A549 (cell line): ENCODE results near the gene TPRX1. TPM values are rescaled to one million over a fixed set of nuclear protein-coding genes. Genes with fewer than 3 reads are reported as not detected.
"Not testable (repeated sequence)": the region's sequence is repeated elsewhere in the genome, so short reads cannot be mapped to it uniquely, and the experiment has no call there.

ENCODE experiments used
- ATAC-seq, 2 experiments: fragments of 200-7000 bp in 1 of 2; fragments of >200 bp in 1 of 2; cut with Nextera tagmentation in 1 of 2; cut with Tn5 transposase in 1 of 2; 3 replicates each; pipeline versions ENCODE4 v1.8.0 to v1.9.1; 2018 to 2020; ENCODE audit warnings: mild to moderate bottlenecking in 1 of 2, moderate library complexity in 1 of 2
- CTCF ChIA-PET: fragments of 300-600 bp; sonication (Branson Sonifier 250); formaldehyde crosslinking; extraction: SDS; loops from one replicate; lab custom pipeline; 2021; ENCODE audit warnings: antibody characterized with exemption, inconsistent platforms; lab: Yijun Ruan, JAX
- POLR2A ChIA-PET: fragments of 350-600 bp; formaldehyde crosslinking; extraction: SDS; loops from one replicate; lab custom pipeline; 2021; ENCODE audit warnings: antibody characterized with exemption, inconsistent platforms; lab: Yijun Ruan, JAX
- DNase-seq, 2 experiments: peaks; one replicate each; pipeline versions ENCODE4 v3.0.0 to v3.0.0-alpha.2; 2011 to 2016; ENCODE audit warnings: low read depth in 1 of 2, low spot score in 1 of 2
- FAIRE-seq: peaks from 2 replicates; lab custom pipeline; 2011; peaks lifted over from hg19 to GRCh38; lab: Jason Lieb, UNC
- H3K27ac ChIP-seq, 2 experiments: fragments of >200 bp; sonication (Bioruptor Twin); formaldehyde crosslinking; 3 replicates each; pipeline ENCODE4 v1.5.1; 2016 to 2017
- H3K4me1 ChIP-seq: fragments of >200 bp; sonication (Bioruptor Twin); formaldehyde crosslinking; 3 replicates; pipeline ENCODE4 v1.6.1; 2016
- H3K4me2 ChIP-seq: fragments of >200 bp; sonication (Bioruptor Twin); formaldehyde crosslinking; 3 replicates; pipeline ENCODE4 v1.6.1; 2016
- H3K4me3 ChIP-seq: fragments of >200 bp; sonication (Bioruptor Twin); formaldehyde crosslinking; 3 replicates; pipeline ENCODE4 v1.5.1; 2016
- H3K9me3 ChIP-seq: fragments of >200 bp; sonication (Bioruptor Twin); formaldehyde crosslinking; 3 replicates; pipeline ENCODE4 v1.6.1; 2016
- CBX2 ChIP-seq: fragments of 200-600 bp; sonication (generic); IDR thresholded peaks from 2 replicates; pipeline ENCODE4 v1.6.1; 2016; ENCODE audit warnings: low read depth, mild to moderate bottlenecking, borderline replicate concordance
- CEBPB ChIP-seq, 2 experiments: fragments of >200 bp in 1 of 2; sonication (Bioruptor Twin) in 1 of 2; formaldehyde crosslinking in 1 of 2; IDR thresholded peaks; 2 replicates each; pipeline ENCODE4 v1.6.1; 2012 to 2016
- CHD4 ChIP-seq: fragments of 200-600 bp; sonication (generic); IDR thresholded peaks from 2 replicates; pipeline ENCODE4 v1.6.1; 2016; ENCODE audit warnings: antibody characterized with exemption, mild to moderate bottlenecking, borderline replicate concordance
- CTCF ChIP-seq: fragments of >200 bp; sonication (Bioruptor Twin); formaldehyde crosslinking; IDR thresholded peaks from 3 replicates; pipeline ENCODE4 v1.5.1; 2016
- EP300 ChIP-seq, 2 experiments: fragments of >200 bp; sonication (Bioruptor Twin); formaldehyde crosslinking; IDR thresholded peaks; 2 replicates in 1 of 2; 3 replicates in 1 of 2; pipeline ENCODE4 v1.6.1; 2016 to 2017
- HDAC2 ChIP-seq: fragments of 200-600 bp; sonication (generic); IDR thresholded peaks from 2 replicates; pipeline ENCODE4 v1.6.1; 2016
- HOXA7 ChIP-seq: fragments of 250-450 bp; sonication (Bioruptor Pico); IDR thresholded peaks from 2 replicates; pipeline ENCODE4 v1.5.0; 2020; ENCODE audit warnings: mild to moderate bottlenecking, moderate library complexity
- HOXB13 ChIP-seq: fragments of 250-450 bp; sonication (Bioruptor Pico); IDR thresholded peaks from 2 replicates; pipeline ENCODE4 v1.5.0; 2020; ENCODE audit warnings: low read depth, mild to moderate bottlenecking, moderate library complexity
- KDM1A ChIP-seq: fragments of 200-600 bp; sonication (generic); IDR thresholded peaks from 2 replicates; pipeline ENCODE4 v1.6.1; 2016; ENCODE audit warnings: low read depth, mild to moderate bottlenecking
- MAFK ChIP-seq: fragments of 450-650 bp; IDR thresholded peaks from 2 replicates; pipeline ENCODE4 v1.6.1; 2014; ENCODE audit not compliant: partially characterized antibody
- MAX ChIP-seq: IDR thresholded peaks from 2 replicates; pipeline ENCODE4 v1.6.1; 2012
- NR3C1 ChIP-seq: fragments of >200 bp; sonication (Bioruptor Twin); formaldehyde crosslinking; IDR thresholded peaks from 3 replicates; pipeline ENCODE4 v1.6.1; 2017
- PHF8 ChIP-seq: fragments of 200-600 bp; sonication (generic); IDR thresholded peaks from 2 replicates; pipeline ENCODE4 v1.6.1; 2016; ENCODE audit warnings: low read depth, mild to moderate bottlenecking, antibody characterized with exemption, moderate library complexity, borderline replicate concordance
- RAD21 ChIP-seq, 2 experiments: fragments of >200 bp in 1 of 2; sonication (Bioruptor Twin) in 1 of 2; formaldehyde crosslinking in 1 of 2; IDR thresholded peaks in 1 of 2; conservative IDR thresholded peaks in 1 of 2; 2 replicates in 1 of 2; 3 replicates in 1 of 2; pipeline ENCODE4 v1.6.1; 2012 to 2018; ENCODE audit warnings: inconsistent platforms in 1 of 2
- SMC3 ChIP-seq: fragments of >200 bp; sonication (Bioruptor Twin); formaldehyde crosslinking; IDR thresholded peaks from 3 replicates; pipeline ENCODE4 v1.6.1; 2018; ENCODE audit warnings: inconsistent platforms
- SREBF2 ChIP-seq: fragments of 450-650 bp; IDR thresholded peaks from 2 replicates; pipeline ENCODE4 v1.6.1; 2014; ENCODE audit warnings: mild to moderate bottlenecking, moderate library complexity
- USF2 ChIP-seq: fragments of 450-650 bp; IDR thresholded peaks from 2 replicates; pipeline ENCODE4 v1.6.1; 2014; ENCODE audit warnings: antibody characterized with exemption
- WGBS: methylation state at CpG from one replicate; pipeline ENCODE4 v1.1.6; 2017; ENCODE audit errors: missing lambda C conversion rate; 5-methylcytosine and 5-hydroxymethylcytosine counted together
- polyA plus RNA-seq, 4 experiments: library from polyadenylated mRNA; depleted of rRNA in 3 of 4; stranded (reverse); fragments of >200 nt; fragmentation: RNase III in 1 of 4; extraction: RNeasy Plus Mini Kit Qiagen cat#74134 plus additional on column Dnase treatment in 1 of 4; gene quantifications; 2 replicates in 3 of 4; 3 replicates in 1 of 4; pipeline ENCODE4 v1.2.3, GENCODE V29; 2011 to 2017
- TF ChIP-seq, protein P1 (sequence below): IDR thresholded peaks from 2 replicates; pipeline ENCODE4 v1.6.1; 2012; ENCODE audit warnings: low read depth, borderline replicate concordance
- TF ChIP-seq, protein P2 (sequence below): fragments of 250-450 bp; sonication (Bioruptor Pico); IDR thresholded peaks from 2 replicates; pipeline ENCODE4 v1.5.0; 2021; ENCODE audit warnings: mild to moderate bottlenecking, moderate library complexity, borderline replicate concordance

The TPRX1 gene
- polyA plus RNA-seq, 2 of the 4 experiments (the other 2 are of a cell fraction): not detected

GRCh38 chr19:47777245-47778048, 26.9 kb downstream of the TPRX1 start:
- peak overlapping the region; percentile 79 for H3K4me3 ChIP-seq
- ChIA-PET POLR2A (interaction anchor here (0.6 to 0.7 kb wide), 2 partner anchors 13 to 32 kb away, joined by 3 read pairs; partner anchors contain the start of gene NOP53), CTCF (interaction anchor here (0.9 to 4.8 kb wide), 5 partner anchors 10 to 349 kb away, joined by 3 to 26 read pairs (median 11); no protein-coding TSS in a partner anchor)
- not testable (repeated sequence) for FAIRE-seq, DNase-seq, H3K9me3 ChIP-seq, ATAC-seq
- 65% methylated on average over 23 of the region's 23 CpGs for WGBS
- H3K4me1 ChIP-seq: peaks cover 16% of the 10 kb centered on the region
- H3K27ac ChIP-seq: peak overlapping the region; percentile 90 to 94
- 0 out of 2 replicates have a peak, but pooled peaks have one; percentile 16 for TF ChIP-seq KDM1A
- TF ChIP-seq, all 56 proteins: peak for 1; not testable (repeated sequence) for 55
- H3K4me2 ChIP-seq: peak overlapping the region; percentile 90

DNA sequence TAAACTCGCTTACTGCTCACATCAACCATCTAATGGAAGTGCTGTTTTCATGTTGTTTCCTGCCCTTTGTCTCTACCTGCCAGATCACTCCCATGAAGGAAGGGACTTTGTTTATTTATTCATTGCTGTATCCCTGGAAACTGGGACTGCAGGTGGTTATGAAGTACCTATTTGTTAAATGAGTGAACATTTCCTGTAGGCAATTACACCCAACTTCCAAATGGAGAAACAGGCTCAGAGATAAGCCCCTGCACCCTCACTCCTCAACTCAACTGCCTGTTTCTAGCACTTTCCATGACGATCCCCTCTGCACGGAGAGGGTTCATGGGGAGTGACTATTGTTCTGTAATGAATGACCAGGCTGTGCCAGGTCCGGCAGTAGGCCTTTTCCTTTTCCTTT, 27.8 kb downstream of the TPRX1 start:
- Histone ChIP-seq H3K4me2 (no peak overlapping the region), H3K4me3 (no peak overlapping the region), H3K27ac (no peak overlapping the region), H3K9me3 (no peaks in the 10 kb centered on the region)
- FAIRE-seq: peak; percentile 13
- CTCF ChIA-PET: interaction anchor here (1.1 to 4.8 kb wide), 6 partner anchors 10 to 87 kb away, joined by 3 to 26 read pairs (median 9); partner anchors contain the start of gene EHD2
- TF ChIP-seq CBX2 (no peak), USF2 (no peak), SREBF2 (no peak), HDAC2 (no peak), CEBPB (IDR thresholded peaks at IDR 0.05) (no peak), HOXB13 (no peak), KDM1A (no peak), SMC3 (no peak), HOXA7 (CRISPR knock-in tag) (no peak), CHD4 (no peak), RAD21 (conservative IDR thresholded peaks at IDR 0.05 in 1 of 2, IDR thresholded peaks at IDR 0.05 in 1 of 2) (no peak), CTCF (no peak), NR3C1 (no peak), EP300 (IDR thresholded peaks at IDR 0.05) (no peak), MAFK (no peak), MAX (no peak), PHF8 (no peak)
- TF ChIP-seq, protein P1, sequence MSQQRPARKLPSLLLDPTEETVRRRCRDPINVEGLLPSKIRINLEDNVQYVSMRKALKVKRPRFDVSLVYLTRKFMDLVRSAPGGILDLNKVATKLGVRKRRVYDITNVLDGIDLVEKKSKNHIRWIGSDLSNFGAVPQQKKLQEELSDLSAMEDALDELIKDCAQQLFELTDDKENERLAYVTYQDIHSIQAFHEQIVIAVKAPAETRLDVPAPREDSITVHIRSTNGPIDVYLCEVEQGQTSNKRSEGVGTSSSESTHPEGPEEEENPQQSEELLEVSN: no peak
- TF ChIP-seq, protein P2, sequence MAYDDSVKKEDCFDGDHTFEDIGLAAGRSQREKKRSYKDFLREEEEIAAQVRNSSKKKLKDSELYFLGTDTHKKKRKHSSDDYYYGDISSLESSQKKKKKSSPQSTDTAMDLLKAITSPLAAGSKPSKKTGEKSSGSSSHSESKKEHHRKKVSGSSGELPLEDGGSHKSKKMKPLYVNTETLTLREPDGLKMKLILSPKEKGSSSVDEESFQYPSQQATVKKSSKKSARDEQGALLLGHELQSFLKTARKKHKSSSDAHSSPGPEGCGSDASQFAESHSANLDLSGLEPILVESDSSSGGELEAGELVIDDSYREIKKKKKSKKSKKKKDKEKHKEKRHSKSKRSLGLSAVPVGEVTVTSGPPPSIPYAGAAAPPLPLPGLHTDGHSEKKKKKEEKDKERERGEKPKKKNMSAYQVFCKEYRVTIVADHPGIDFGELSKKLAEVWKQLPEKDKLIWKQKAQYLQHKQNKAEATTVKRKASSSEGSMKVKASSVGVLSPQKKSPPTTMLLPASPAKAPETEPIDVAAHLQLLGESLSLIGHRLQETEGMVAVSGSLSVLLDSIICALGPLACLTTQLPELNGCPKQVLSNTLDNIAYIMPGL (CRISPR knock-in tag): no peak
- TF ChIP-seq, all 56 proteins: peak for 0
- WGBS: 83% methylated on average over 4 of the region's 4 CpGs
- DNase-seq (peak in 1 of 2 experiments; percentile 61), ATAC-seq (no peak)
- H3K4me1 ChIP-seq: peaks cover 16% of the 10 kb centered on the region
- POLR2A ChIA-PET: no interaction called here

GRCh38 chr19:47771291-47771690, 33.1 kb downstream of the TPRX1 start:
- DNase-seq, H3K4me3 ChIP-seq, H3K27ac ChIP-seq, H3K4me2 ChIP-seq, H3K9me3 ChIP-seq, POLR2A ChIA-PET, H3K4me1 ChIP-seq, ATAC-seq, FAIRE-seq: not testable (repeated sequence)
- CTCF ChIA-PET: interaction anchor here (0.7 to 1.1 kb wide), 2 partner anchors 25 to 92 kb away, joined by 3 read pairs; no protein-coding TSS in a partner anchor
- WGBS: 62% methylated on average over 6 of the region's 6 CpGs
